ENCODE results near the gene PLEKHB2.

GRCh38 chr2:131127076-131127475, 21.9 kb downstream of the PLEKHB2 start:
- TF ChIP-seq CTCF (IDR thresholded peaks at IDR 0.05) = no peak
- no peak for TF ChIP-seq POLR2A (IDR thresholded peaks at IDR 0.05)

Measured in testis (tissue), 2 donors.